ENCODE data around the gene IGSF21. TPM values are rescaled to one million over a fixed set of nuclear protein-coding genes. Genes with fewer than 3 reads are reported as not detected.

The IGSF21 gene
- total RNA-seq, 1 donor from 2014 or later: not detected

- H3K27ac Mint-ChIP-seq: no peak overlapping the region
- no peak for TF ChIP-seq CTCF (IDR thresholded peaks at IDR 0.05; ENCODE audit: unreplicated experiment)
- no peaks in the 10 kb centered on the region for H3K36me3 Mint-ChIP-seq (ENCODE audit: insufficient read depth)
- H3K27me3 Mint-ChIP-seq: peaks cover 65% of the 10 kb centered on the region
- no peak overlapping the region for H3K4me3 Mint-ChIP-seq (ENCODE audit: low read depth)
- DNase-seq (ENCODE audit: low spot score, unreplicated experiment): no peak
- H3K9me3 Mint-ChIP-seq (ENCODE audit: low read depth): peaks cover 2% of the 10 kb centered on the region
- no peaks in the 10 kb centered on the region for H3K4me1 Mint-ChIP-seq (ENCODE audit: low read depth)
These were observed 10.4 kb upstream of the IGSF21 start for GRCh38 chr1:18097206-18097605.

- H3K4me1 Mint-ChIP-seq (ENCODE audit: low read depth): no peaks in the 10 kb centered on the region
- H3K27ac Mint-ChIP-seq: no peak overlapping the region
- H3K9me3 Mint-ChIP-seq (ENCODE audit: low read depth): peaks cover 2% of the 10 kb centered on the region
- no peak for DNase-seq (ENCODE audit: low spot score, unreplicated experiment)
- H3K4me3 Mint-ChIP-seq (ENCODE audit: low read depth): no peak overlapping the region
- H3K36me3 Mint-ChIP-seq (ENCODE audit: insufficient read depth): no peaks in the 10 kb centered on the region
- H3K27me3 Mint-ChIP-seq: peaks cover 70% of the 10 kb centered on the region
- TF ChIP-seq CTCF (IDR thresholded peaks at IDR 0.05; ENCODE audit: unreplicated experiment): no peak
These were observed 8.6 kb upstream of the IGSF21 start for GRCh38 chr1:18099026-18099425.

GRCh38 chr1:18100060-18100459 is 7.5 kb upstream of the IGSF21 start:
- Mint-ChIP-seq H3K4me1 (ENCODE audit: low read depth) (no peaks in the 10 kb centered on the region), H3K4me3 (ENCODE audit: low read depth) (no peak overlapping the region), H3K9me3 (ENCODE audit: low read depth) (no peaks in the 10 kb centered on the region), H3K36me3 (ENCODE audit: insufficient read depth) (no peaks in the 10 kb centered on the region), H3K27me3 (peaks cover 72% of the 10 kb centered on the region), H3K27ac (no peak overlapping the region)
- no peak for DNase-seq (ENCODE audit: low spot score, unreplicated experiment)
- no peak for TF ChIP-seq CTCF (IDR thresholded peaks at IDR 0.05; ENCODE audit: unreplicated experiment)

GRCh38 chr1:18100491-18101063 is 7.0 kb upstream of the IGSF21 start:
- Mint-ChIP-seq H3K27ac (no peak overlapping the region), H3K27me3 (peaks cover 73% of the 10 kb centered on the region), H3K4me3 (ENCODE audit: low read depth) (no peak overlapping the region)

GRCh38 chr1:18101508-18101907 is 6.1 kb upstream of the IGSF21 start:
- DNase-seq (ENCODE audit: low spot score, unreplicated experiment): no peak
- Mint-ChIP-seq H3K4me3 (ENCODE audit: low read depth) (no peak overlapping the region), H3K9me3 (ENCODE audit: low read depth) (no peaks in the 10 kb centered on the region), H3K36me3 (ENCODE audit: insufficient read depth) (no peaks in the 10 kb centered on the region), H3K27ac (no peak overlapping the region), H3K27me3 (peaks cover 74% of the 10 kb centered on the region), H3K4me1 (ENCODE audit: low read depth) (no peaks in the 10 kb centered on the region)
- no peak for TF ChIP-seq CTCF (IDR thresholded peaks at IDR 0.05; ENCODE audit: unreplicated experiment)

More at GRCh38 chr1:18100491-18101063, 7.0 kb upstream of the IGSF21 start:
- TF ChIP-seq CTCF (IDR thresholded peaks at IDR 0.05; ENCODE audit: unreplicated experiment): peak; percentile 80
- H3K9me3 Mint-ChIP-seq (ENCODE audit: low read depth): no peaks in the 10 kb centered on the region
- DNase-seq (ENCODE audit: low spot score, unreplicated experiment): peak; percentile 54
- no peaks in the 10 kb centered on the region for H3K36me3 Mint-ChIP-seq (ENCODE audit: insufficient read depth)
- H3K4me1 Mint-ChIP-seq (ENCODE audit: low read depth): no peaks in the 10 kb centered on the region
